LHCN-M2 (cell line): ENCODE data around the gene NECAB3. TPM values are rescaled to one million over a fixed set of nuclear protein-coding genes. Genes with fewer than 3 reads are reported as not detected.
A peak's percentile ranks its signal among the peaks of the same experiment; 100 is the strongest.

Experiments
- DNase-seq: peaks from one replicate; pipeline ENCODE4 v3.0.0-alpha.2; 2012; ENCODE audit warnings: low read depth
- total RNA-seq: library from RNA; depleted of rRNA; stranded (reverse); fragments of >200 nt; gene quantifications from 2 replicates; pipeline ENCODE4 v1.2.3, GENCODE V29; 2014

NECAB3 gene
- total RNA-seq, 1 experiment from 2014 or later: 47.5 TPM

- DNase-seq: peak; percentile 26
These were observed 22.9 kb upstream of the NECAB3 start for GRCh38 chr20:33697129-33697528.

- no peak for DNase-seq
These were observed 22.2 kb upstream of the NECAB3 start for GRCh38 chr20:33696448-33696847.

GRCh38 chr20:33694639-33695012 lies 20.4 kb upstream of the NECAB3 start:
- no peak for DNase-seq

GRCh38 chr20:33693741-33694638 lies 19.8 kb upstream of the NECAB3 start:
- DNase-seq: no peak

- DNase-seq: no peak
These were observed 19.1 kb upstream of the NECAB3 start for GRCh38 chr20:33693289-33693688.

- DNase-seq: peak; percentile 85
These were observed 15.7 kb upstream of the NECAB3 start for GRCh38 chr20:33689973-33690372.

- no peak for DNase-seq
These were observed 15.3 kb upstream of the NECAB3 start for GRCh38 chr20:33689493-33689892.

GRCh38 chr20:33688938-33689424 lies 14.8 kb upstream of the NECAB3 start:
- no peak for DNase-seq

GRCh38 chr20:33687993-33688937 lies 14.0 kb upstream of the NECAB3 start:
- no peak for DNase-seq

GRCh38 chr20:33687370-33687915 lies 13.2 kb upstream of the NECAB3 start:
- DNase-seq: peak; percentile 60

GRCh38 chr20:33686984-33687366 lies 12.7 kb upstream of the NECAB3 start:
- DNase-seq: no peak

GRCh38 chr20:33686100-33686983 lies 12.1 kb upstream of the NECAB3 start, which contains the start of gene E2F1:
Gene E2F1, minus strand, starts transcription at chr20:33686385. Its CDS starts 121 bp downstream, at chr20:33686264.
- DNase-seq: peak; percentile 92

GRCh38 chr20:33685328-33686099 lies 11.3 kb upstream of the NECAB3 start:
- DNase-seq: peak; percentile 61

- DNase-seq: no peak
These were observed 10.5 kb upstream of the NECAB3 start for GRCh38 chr20:33684533-33685327.

- no peak for DNase-seq
These were observed 7.6 kb upstream of the NECAB3 start for GRCh38 chr20:33681728-33682353.

GRCh38 chr20:33681288-33681687 lies 7.1 kb upstream of the NECAB3 start:
- no peak for DNase-seq

GRCh38 chr20:33680686-33681085 lies 6.5 kb upstream of the NECAB3 start:
- DNase-seq: peak; percentile 49

GRCh38 chr20:33679758-33680485 lies 5.7 kb upstream of the NECAB3 start:
- no peak for DNase-seq
